Sigmoid colon (tissue), 4 donors: ENCODE data around the gene THEMIS.

Source experiments
- CTCF ChIP-seq, 4 experiments: fragments of 450-650 bp in 3 of 4; fragments of 200-600 bp in 1 of 4; IDR thresholded peaks; one replicate each; pipeline ENCODE4 v1.5.1; 2016 to 2019; ENCODE audit warnings: antibody characterized with exemption in 4 of 4, mild to moderate bottlenecking in 3 of 4, moderate library complexity in 2 of 4
- POLR2AphosphoS5 ChIP-seq, 4 donors: sonication (generic); formaldehyde crosslinking; IDR thresholded peaks; one replicate each; pipeline ENCODE4 v1.6.1; 2017; ENCODE audit warnings: antibody characterized with exemption in 4 of 4

GRCh38 chr6:127859956-127860355 lies 40.9 kb downstream of the THEMIS start:
- TF ChIP-seq CTCF (IDR thresholded peaks at IDR 0.05) (no peak), POLR2AphosphoS5 (IDR thresholded peaks at IDR 0.05) (no peak)
